ENCODE measurements around the gene GALNT10. TPM values are rescaled to one million over a fixed set of nuclear protein-coding genes. Genes with fewer than 3 reads are reported as not detected.

Gene GALNT10
- total and polyA plus RNA-seq, 2 experiments from 2014 or later = 3.2 to 12.9 TPM

DNA sequence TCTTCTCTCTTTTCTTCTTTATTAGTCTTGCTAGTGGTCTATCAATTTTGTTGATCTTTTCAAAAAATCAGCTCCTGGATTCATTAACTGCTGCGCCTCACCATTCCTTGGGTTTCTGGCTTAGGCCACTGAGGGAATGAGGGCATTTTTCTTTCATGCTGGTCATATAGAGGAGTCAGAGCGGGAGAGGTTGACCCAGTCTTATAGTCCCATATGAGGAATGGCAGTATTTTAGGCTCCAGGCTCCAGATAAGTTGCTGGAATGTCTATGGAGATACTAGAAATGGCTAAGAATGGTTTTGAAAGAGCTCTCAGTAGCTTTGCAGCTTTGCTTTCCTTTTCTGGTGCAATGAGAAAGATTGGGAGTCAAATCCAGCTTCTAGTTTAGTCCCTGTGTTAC lies 58.2 kb downstream of the GALNT10 start:
- Mint-ChIP-seq H3K9me3 (no peaks in the 10 kb centered on the region), H3K27ac (no peak overlapping the region), H3K4me3 (no peak overlapping the region), H3K36me3 (ENCODE audit: low read depth) (no peaks in the 10 kb centered on the region), H3K4me1 (peaks cover 5% of the 10 kb centered on the region; the same call in 2 of the 3 replicates), H3K27me3 (ENCODE audit: insufficient read depth, low read depth, poor library complexity) (peaks cover 3% of the 10 kb centered on the region)
- Histone ChIP-seq H3F3A (replicated peaks; ENCODE audit: low read depth) (no peaks in the 10 kb centered on the region), H2AFZ (no peak overlapping the region), H3K4me3 (no peak overlapping the region), H3K4me2 (no peak overlapping the region), H3K4me1 (ENCODE audit: insufficient read depth) (0 out of 2 replicates have a peak, but pooled peaks cover under 1% of the 10 kb centered on the region), H3K36me3 (ENCODE audit: insufficient read depth) (no peaks in the 10 kb centered on the region), H3K9me2 (ENCODE audit: insufficient read depth) (no peaks in the 10 kb centered on the region), H3K27me3 (ENCODE audit: insufficient read depth) (no peaks in the 10 kb centered on the region), H4K20me1 (replicated peaks; ENCODE audit: insufficient read depth) (no peaks in the 10 kb centered on the region), H3K27ac (ENCODE audit: low read depth) (no peak overlapping the region), H3K79me2 (replicated peaks; ENCODE audit: insufficient read depth) (no peaks in the 10 kb centered on the region)
- DNase-seq (ENCODE audit: low spot score) (no peak), ATAC-seq (no peak)
- TF ChIP-seq NANOG (IDR thresholded peaks at IDR 0.05; ENCODE audit: borderline replicate concordance) (no peak), ZNF114 (CRISPR knock-in tag; IDR thresholded peaks at IDR 0.05) (no peak), STAT1 (IDR thresholded peaks at IDR 0.05; ENCODE audit: unreplicated experiment) (no peak), EZH2 (IDR thresholded peaks at IDR 0.05; ENCODE audit: low read depth, unreplicated experiment) (no peak), ETS1 (IDR thresholded peaks at IDR 0.05) (no peak), POLR2AphosphoS5 (IDR thresholded peaks at IDR 0.05; ENCODE audit: low read depth) (no peak)
- TF ChIP-seq, protein P1, sequence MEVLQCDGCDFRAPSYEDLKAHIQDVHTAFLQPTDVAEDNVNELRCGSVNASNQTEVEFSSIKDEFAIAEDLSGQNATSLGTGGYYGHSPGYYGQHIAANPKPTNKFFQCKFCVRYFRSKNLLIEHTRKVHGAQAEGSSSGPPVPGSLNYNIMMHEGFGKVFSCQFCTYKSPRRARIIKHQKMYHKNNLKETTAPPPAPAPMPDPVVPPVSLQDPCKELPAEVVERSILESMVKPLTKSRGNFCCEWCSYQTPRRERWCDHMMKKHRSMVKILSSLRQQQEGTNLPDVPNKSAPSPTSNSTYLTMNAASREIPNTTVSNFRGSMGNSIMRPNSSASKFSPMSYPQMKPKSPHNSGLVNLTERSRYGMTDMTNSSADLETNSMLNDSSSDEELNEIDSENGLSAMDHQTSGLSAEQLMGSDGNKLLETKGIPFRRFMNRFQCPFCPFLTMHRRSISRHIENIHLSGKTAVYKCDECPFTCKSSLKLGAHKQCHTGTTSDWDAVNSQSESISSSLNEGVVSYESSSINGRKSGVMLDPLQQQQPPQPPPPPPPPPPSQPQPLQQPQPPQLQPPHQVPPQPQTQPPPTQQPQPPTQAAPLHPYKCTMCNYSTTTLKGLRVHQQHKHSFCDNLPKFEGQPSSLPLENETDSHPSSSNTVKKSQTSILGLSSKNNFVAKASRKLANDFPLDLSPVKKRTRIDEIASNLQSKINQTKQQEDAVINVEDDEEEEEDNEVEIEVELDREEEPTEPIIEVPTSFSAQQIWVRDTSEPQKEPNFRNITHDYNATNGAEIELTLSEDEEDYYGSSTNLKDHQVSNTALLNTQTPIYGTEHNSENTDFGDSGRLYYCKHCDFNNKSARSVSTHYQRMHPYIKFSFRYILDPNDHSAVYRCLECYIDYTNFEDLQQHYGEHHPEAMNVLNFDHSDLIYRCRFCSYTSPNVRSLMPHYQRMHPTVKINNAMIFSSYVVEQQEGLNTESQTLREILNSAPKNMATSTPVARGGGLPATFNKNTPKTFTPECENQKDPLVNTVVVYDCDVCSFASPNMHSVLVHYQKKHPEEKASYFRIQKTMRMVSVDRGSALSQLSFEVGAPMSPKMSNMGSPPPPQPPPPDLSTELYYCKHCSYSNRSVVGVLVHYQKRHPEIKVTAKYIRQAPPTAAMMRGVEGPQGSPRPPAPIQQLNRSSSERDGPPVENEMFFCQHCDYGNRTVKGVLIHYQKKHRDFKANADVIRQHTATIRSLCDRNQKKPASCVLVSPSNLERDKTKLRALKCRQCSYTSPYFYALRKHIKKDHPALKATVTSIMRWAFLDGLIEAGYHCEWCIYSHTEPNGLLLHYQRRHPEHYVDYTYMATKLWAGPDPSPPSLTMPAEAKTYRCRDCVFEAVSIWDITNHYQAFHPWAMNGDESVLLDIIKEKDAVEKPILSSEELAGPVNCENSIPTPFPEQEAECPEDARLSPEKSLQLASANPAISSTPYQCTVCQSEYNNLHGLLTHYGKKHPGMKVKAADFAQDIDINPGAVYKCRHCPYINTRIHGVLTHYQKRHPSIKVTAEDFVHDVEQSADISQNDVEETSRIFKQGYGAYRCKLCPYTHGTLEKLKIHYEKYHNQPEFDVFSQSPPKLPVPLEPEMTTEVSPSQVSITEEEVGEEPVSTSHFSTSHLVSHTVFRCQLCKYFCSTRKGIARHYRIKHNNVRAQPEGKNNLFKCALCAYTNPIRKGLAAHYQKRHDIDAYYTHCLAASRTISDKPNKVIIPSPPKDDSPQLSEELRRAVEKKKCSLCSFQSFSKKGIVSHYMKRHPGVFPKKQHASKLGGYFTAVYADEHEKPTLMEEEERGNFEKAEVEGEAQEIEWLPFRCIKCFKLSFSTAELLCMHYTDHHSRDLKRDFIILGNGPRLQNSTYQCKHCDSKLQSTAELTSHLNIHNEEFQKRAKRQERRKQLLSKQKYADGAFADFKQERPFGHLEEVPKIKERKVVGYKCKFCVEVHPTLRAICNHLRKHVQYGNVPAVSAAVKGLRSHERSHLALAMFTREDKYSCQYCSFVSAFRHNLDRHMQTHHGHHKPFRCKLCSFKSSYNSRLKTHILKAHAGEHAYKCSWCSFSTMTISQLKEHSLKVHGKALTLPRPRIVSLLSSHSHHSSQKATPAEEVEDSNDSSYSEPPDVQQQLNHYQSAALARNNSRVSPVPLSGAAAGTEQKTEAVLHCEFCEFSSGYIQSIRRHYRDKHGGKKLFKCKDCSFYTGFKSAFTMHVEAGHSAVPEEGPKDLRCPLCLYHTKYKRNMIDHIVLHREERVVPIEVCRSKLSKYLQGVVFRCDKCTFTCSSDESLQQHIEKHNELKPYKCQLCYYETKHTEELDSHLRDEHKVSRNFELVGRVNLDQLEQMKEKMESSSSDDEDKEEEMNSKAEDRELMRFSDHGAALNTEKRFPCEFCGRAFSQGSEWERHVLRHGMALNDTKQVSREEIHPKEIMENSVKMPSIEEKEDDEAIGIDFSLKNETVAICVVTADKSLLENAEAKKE (CRISPR knock-in tag; IDR thresholded peaks at IDR 0.05) = no peak
- TF ChIP-seq, protein P2, sequence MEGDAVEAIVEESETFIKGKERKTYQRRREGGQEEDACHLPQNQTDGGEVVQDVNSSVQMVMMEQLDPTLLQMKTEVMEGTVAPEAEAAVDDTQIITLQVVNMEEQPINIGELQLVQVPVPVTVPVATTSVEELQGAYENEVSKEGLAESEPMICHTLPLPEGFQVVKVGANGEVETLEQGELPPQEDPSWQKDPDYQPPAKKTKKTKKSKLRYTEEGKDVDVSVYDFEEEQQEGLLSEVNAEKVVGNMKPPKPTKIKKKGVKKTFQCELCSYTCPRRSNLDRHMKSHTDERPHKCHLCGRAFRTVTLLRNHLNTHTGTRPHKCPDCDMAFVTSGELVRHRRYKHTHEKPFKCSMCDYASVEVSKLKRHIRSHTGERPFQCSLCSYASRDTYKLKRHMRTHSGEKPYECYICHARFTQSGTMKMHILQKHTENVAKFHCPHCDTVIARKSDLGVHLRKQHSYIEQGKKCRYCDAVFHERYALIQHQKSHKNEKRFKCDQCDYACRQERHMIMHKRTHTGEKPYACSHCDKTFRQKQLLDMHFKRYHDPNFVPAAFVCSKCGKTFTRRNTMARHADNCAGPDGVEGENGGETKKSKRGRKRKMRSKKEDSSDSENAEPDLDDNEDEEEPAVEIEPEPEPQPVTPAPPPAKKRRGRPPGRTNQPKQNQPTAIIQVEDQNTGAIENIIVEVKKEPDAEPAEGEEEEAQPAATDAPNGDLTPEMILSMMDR (conservative IDR thresholded peaks at IDR 0.05; ENCODE audit: low read depth in 2 of 2) = no peak
- TF ChIP-seq, protein P3, sequence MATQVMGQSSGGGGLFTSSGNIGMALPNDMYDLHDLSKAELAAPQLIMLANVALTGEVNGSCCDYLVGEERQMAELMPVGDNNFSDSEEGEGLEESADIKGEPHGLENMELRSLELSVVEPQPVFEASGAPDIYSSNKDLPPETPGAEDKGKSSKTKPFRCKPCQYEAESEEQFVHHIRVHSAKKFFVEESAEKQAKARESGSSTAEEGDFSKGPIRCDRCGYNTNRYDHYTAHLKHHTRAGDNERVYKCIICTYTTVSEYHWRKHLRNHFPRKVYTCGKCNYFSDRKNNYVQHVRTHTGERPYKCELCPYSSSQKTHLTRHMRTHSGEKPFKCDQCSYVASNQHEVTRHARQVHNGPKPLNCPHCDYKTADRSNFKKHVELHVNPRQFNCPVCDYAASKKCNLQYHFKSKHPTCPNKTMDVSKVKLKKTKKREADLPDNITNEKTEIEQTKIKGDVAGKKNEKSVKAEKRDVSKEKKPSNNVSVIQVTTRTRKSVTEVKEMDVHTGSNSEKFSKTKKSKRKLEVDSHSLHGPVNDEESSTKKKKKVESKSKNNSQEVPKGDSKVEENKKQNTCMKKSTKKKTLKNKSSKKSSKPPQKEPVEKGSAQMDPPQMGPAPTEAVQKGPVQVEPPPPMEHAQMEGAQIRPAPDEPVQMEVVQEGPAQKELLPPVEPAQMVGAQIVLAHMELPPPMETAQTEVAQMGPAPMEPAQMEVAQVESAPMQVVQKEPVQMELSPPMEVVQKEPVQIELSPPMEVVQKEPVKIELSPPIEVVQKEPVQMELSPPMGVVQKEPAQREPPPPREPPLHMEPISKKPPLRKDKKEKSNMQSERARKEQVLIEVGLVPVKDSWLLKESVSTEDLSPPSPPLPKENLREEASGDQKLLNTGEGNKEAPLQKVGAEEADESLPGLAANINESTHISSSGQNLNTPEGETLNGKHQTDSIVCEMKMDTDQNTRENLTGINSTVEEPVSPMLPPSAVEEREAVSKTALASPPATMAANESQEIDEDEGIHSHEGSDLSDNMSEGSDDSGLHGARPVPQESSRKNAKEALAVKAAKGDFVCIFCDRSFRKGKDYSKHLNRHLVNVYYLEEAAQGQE (IDR thresholded peaks at IDR 0.05; ENCODE audit: unreplicated experiment) = no peak

Data from GM23338 (cell line).